HCT116 (cell line): ENCODE data around the gene VAV1.
"Not testable (repeated sequence)": the region's sequence is repeated elsewhere in the genome, so short reads cannot be mapped to it uniquely, and the experiment has no call there.

Source experiments
- RAD21 ChIP-seq: IDR thresholded peaks from 2 replicates; pipeline ENCODE4 v1.6.1; 2012; ENCODE audit warnings: low read depth, mild to moderate bottlenecking
- SIN3A ChIP-seq: IDR thresholded peaks from 2 replicates; pipeline ENCODE4 v1.6.1; 2012; ENCODE audit warnings: low read depth
- TF ChIP-seq, protein P1 (sequence below), 3 experiments: fragments of 200-600 bp in 1 of 3; sonication (generic) in 1 of 3; IDR thresholded peaks in 2 of 3; conservative IDR thresholded peaks in 1 of 3; 2 replicates each; pipeline ENCODE4 v1.5.1; 2012 to 2017; ENCODE audit warnings: low read depth in 2 of 3, low read length in 2 of 3, antibody characterized with exemption in 1 of 3, borderline replicate concordance in 1 of 3, control low read depth in 1 of 3, mild to moderate bottlenecking in 1 of 3, mixed read lengths in 1 of 3, mixed run types in 1 of 3, moderate library complexity in 1 of 3; ENCODE audit not compliant: insufficient read depth in 1 of 3

DNA sequence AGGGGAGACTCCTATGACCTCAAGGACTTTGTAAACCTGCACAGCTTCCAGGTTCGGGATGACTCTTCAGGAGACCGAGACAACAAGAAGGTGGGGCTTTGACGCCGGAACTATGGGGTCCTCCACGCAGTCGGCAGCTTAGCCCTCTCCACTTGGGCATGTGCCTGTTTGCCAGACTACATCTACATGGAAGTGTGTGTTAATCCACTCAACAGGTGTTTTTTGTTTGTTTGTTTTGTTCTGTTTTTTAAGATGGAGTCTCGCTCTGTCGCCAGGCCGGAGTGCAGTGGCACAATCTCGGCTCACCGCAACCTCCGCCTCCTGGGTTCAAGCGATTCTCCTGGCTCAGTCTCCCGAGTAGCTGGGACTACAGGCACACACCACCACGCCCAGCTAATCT is 57.3 kb downstream of the VAV1 start:
- TF ChIP-seq RAD21, SIN3A: not testable (repeated sequence)
- TF ChIP-seq, protein P1, sequence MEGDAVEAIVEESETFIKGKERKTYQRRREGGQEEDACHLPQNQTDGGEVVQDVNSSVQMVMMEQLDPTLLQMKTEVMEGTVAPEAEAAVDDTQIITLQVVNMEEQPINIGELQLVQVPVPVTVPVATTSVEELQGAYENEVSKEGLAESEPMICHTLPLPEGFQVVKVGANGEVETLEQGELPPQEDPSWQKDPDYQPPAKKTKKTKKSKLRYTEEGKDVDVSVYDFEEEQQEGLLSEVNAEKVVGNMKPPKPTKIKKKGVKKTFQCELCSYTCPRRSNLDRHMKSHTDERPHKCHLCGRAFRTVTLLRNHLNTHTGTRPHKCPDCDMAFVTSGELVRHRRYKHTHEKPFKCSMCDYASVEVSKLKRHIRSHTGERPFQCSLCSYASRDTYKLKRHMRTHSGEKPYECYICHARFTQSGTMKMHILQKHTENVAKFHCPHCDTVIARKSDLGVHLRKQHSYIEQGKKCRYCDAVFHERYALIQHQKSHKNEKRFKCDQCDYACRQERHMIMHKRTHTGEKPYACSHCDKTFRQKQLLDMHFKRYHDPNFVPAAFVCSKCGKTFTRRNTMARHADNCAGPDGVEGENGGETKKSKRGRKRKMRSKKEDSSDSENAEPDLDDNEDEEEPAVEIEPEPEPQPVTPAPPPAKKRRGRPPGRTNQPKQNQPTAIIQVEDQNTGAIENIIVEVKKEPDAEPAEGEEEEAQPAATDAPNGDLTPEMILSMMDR (IDR thresholded peaks at IDR 0.05 in 2 of 3, conservative IDR thresholded peaks at IDR 0.05 in 1 of 3; ENCODE audit: borderline replicate concordance in 1 of 3, insufficient read depth in 1 of 3, low read depth in 2 of 3, low read length in 2 of 3), result not testable (repeated sequence)
